Progenitor cell of endocrine pancreas (in vitro differentiated cells): Measurements from ENCODE around the gene NR6A1. TPM values are rescaled to one million over a fixed set of nuclear protein-coding genes. Genes with fewer than 3 reads are reported as not detected.

ENCODE experiments used
- DNase-seq: peaks from one replicate; pipeline ENCODE4 v3.0.0; 2021; ENCODE audit warnings: low spot score; ENCODE audit not compliant: unreplicated experiment
- H3K27ac Mint-ChIP-seq: 2 replicates; pipeline ENCODE4 v1.8.0; 2021; ENCODE audit warnings: mild to moderate bottlenecking, moderate library complexity, mixed read lengths
- H3K27me3 Mint-ChIP-seq: 2 replicates; pipeline ENCODE4 v1.8.0; 2021; ENCODE audit warnings: mixed read lengths
- H3K36me3 Mint-ChIP-seq: 2 replicates; pipeline ENCODE4 v1.8.0; 2022; ENCODE audit warnings: mixed read lengths; ENCODE audit not compliant: insufficient read depth
- H3K4me1 Mint-ChIP-seq: 2 replicates; pipeline ENCODE4 v1.8.0; 2021; ENCODE audit warnings: low read depth, mixed read lengths
- H3K4me3 Mint-ChIP-seq: 2 replicates; pipeline ENCODE4 v1.8.0; 2021; ENCODE audit warnings: low read depth, mild to moderate bottlenecking, moderate library complexity, mixed read lengths
- H3K9me3 Mint-ChIP-seq: 2 replicates; pipeline ENCODE4 v1.8.0; 2021; ENCODE audit warnings: low read depth, mixed read lengths
- CTCF ChIP-seq: fragments of 200-600 bp; sonication (generic); IDR thresholded peaks from one replicate; pipeline ENCODE4 v1.5.0; 2021; ENCODE audit warnings: antibody characterized with exemption, mild to moderate bottlenecking; ENCODE audit not compliant: unreplicated experiment
- total RNA-seq: library from RNA; stranded (reverse); gene quantifications from 2 replicates; pipeline ENCODE4 v1.2.1, GENCODE V29; 2021

Gene NR6A1
- total RNA-seq, 1 donor from 2014 or later, result 86.4 TPM

GRCh38 chr9:124813041-124813440 lies 41.9 kb upstream of the NR6A1 start:
- no peak for TF ChIP-seq CTCF
- Mint-ChIP-seq H3K27me3 (no peaks in the 10 kb centered on the region), H3K4me3 (no peak overlapping the region), H3K27ac (peak overlapping the region; percentile 62), H3K4me1 (peaks cover 13% of the 10 kb centered on the region), H3K9me3 (no peaks in the 10 kb centered on the region), H3K36me3 (peaks cover 1% of the 10 kb centered on the region)
- no peak for DNase-seq

GRCh38 chr9:124812441-124812876 lies 41.3 kb upstream of the NR6A1 start:
- peak overlapping the region; percentile 87 for H3K27ac Mint-ChIP-seq
- no peak for TF ChIP-seq CTCF
- peaks cover 13% of the 10 kb centered on the region for H3K4me1 Mint-ChIP-seq
- peaks cover 1% of the 10 kb centered on the region for H3K36me3 Mint-ChIP-seq
- H3K4me3 Mint-ChIP-seq, result no peak overlapping the region
- H3K9me3 Mint-ChIP-seq, result no peaks in the 10 kb centered on the region
- H3K27me3 Mint-ChIP-seq, result no peaks in the 10 kb centered on the region
- DNase-seq, result no peak

GRCh38 chr9:124810663-124811355 lies 39.7 kb upstream of the NR6A1 start:
- Mint-ChIP-seq H3K27me3 (no peaks in the 10 kb centered on the region), H3K4me3 (no peak overlapping the region), H3K9me3 (no peaks in the 10 kb centered on the region), H3K4me1 (peaks cover 13% of the 10 kb centered on the region), H3K27ac (peak overlapping the region; percentile 96), H3K36me3 (peaks cover 1% of the 10 kb centered on the region)
- no peak for DNase-seq
- TF ChIP-seq CTCF, result no peak

- no peak overlapping the region for H3K4me3 Mint-ChIP-seq
- no peak for DNase-seq
- no peak for TF ChIP-seq CTCF
- H3K9me3 Mint-ChIP-seq, result no peaks in the 10 kb centered on the region
- peaks cover 13% of the 10 kb centered on the region for H3K4me1 Mint-ChIP-seq
- H3K36me3 Mint-ChIP-seq, result peaks cover 1% of the 10 kb centered on the region
- no peaks in the 10 kb centered on the region for H3K27me3 Mint-ChIP-seq
- H3K27ac Mint-ChIP-seq, result no peak overlapping the region
These were observed 38.8 kb upstream of the NR6A1 start for GRCh38 chr9:124809741-124810500.

GRCh38 chr9:124809211-124809610 lies 38.1 kb upstream of the NR6A1 start:
- no peak for DNase-seq
- Mint-ChIP-seq H3K27me3 (no peaks in the 10 kb centered on the region), H3K36me3 (peaks cover 1% of the 10 kb centered on the region), H3K4me3 (no peak overlapping the region), H3K4me1 (peaks cover 13% of the 10 kb centered on the region), H3K9me3 (no peaks in the 10 kb centered on the region), H3K27ac (no peak overlapping the region)
- TF ChIP-seq CTCF, result no peak
